ENCODE measurements around the gene CABLES2. TPM values are rescaled to one million over a fixed set of nuclear protein-coding genes. Genes with fewer than 3 reads are reported as not detected.

Gene CABLES2
- total RNA-seq, 2 donors from 2014 or later, result 1.6 to 2.6 TPM

GRCh38 chr20:62445553-62446340 lies 38.7 kb upstream of the CABLES2 start:
- Histone ChIP-seq H3K4me1 (no peaks in the 10 kb centered on the region), H3K9me3 (no peaks in the 10 kb centered on the region), H3K4me3 (no peak overlapping the region), H3K27ac (no peak overlapping the region), H3K27me3 (no peaks in the 10 kb centered on the region), H3K36me3 (replicated peaks in 1 of 2; ENCODE audit: insufficient read depth in 1 of 2, low read depth in 2 of 2) (no peaks in the 10 kb centered on the region)
- ATAC-seq (no peak), DNase-seq (no peak)
- WGBS, 2 donors, result 73 to 79% methylated on average over 17 to 27 of the region's 36 CpGs
- intact Hi-C loops (cut with DNase I), result no loop called here
- no peak for TF ChIP-seq POLR2A (IDR thresholded peaks at IDR 0.05)

GRCh38 chr20:62444286-62444685 lies 37.2 kb upstream of the CABLES2 start:
- Histone ChIP-seq H3K9me3 (no peaks in the 10 kb centered on the region), H3K27me3 (no peaks in the 10 kb centered on the region), H3K36me3 (replicated peaks in 1 of 2; ENCODE audit: insufficient read depth in 1 of 2, low read depth in 2 of 2) (no peaks in the 10 kb centered on the region), H3K4me1 (no peaks in the 10 kb centered on the region), H3K27ac (no peak overlapping the region), H3K4me3 (no peak overlapping the region)
- 76 to 77% methylated on average over 5 to 6 of the region's 6 CpGs for WGBS, 2 donors
- intact Hi-C loops (cut with DNase I), result no loop called here
- ATAC-seq, result no peak
- DNase-seq, result no peak
- TF ChIP-seq CTCF (IDR thresholded peaks at IDR 0.05) (no peak), POLR2A (IDR thresholded peaks at IDR 0.05) (no peak)

- Histone ChIP-seq H3K27me3 (no peaks in the 10 kb centered on the region), H3K27ac (no peak overlapping the region), H3K36me3 (replicated peaks in 1 of 2; ENCODE audit: insufficient read depth in 1 of 2, low read depth in 2 of 2) (no peaks in the 10 kb centered on the region), H3K9me3 (no peaks in the 10 kb centered on the region), H3K4me1 (no peaks in the 10 kb centered on the region), H3K4me3 (no peak overlapping the region)
- 61 to 85% methylated on average over 5 to 16 of the region's 16 CpGs for WGBS, 2 donors
- intact Hi-C loops (cut with DNase I), result no loop called here
- no peak for TF ChIP-seq POLR2A (IDR thresholded peaks at IDR 0.05)
- TF ChIP-seq CTCF (IDR thresholded peaks at IDR 0.05), result no peak
- ATAC-seq (no peak), DNase-seq (no peak)
Observed at GRCh38 chr20:62441987-62442539, 35.0 kb upstream of the CABLES2 start.

- no peaks in the 10 kb centered on the region for H3K9me3 ChIP-seq
- 66 to 79% methylated on average over 4 to 5 of the region's 5 CpGs for WGBS, 2 donors
- H3K27me3 ChIP-seq, result no peaks in the 10 kb centered on the region
- intact Hi-C loops (cut with DNase I), result no loop called here
- ATAC-seq (no peak), DNase-seq (no peak)
- TF ChIP-seq POLR2A (IDR thresholded peaks at IDR 0.05) (no peak), CTCF (IDR thresholded peaks at IDR 0.05) (no peak)
- no peaks in the 10 kb centered on the region for H3K4me1 ChIP-seq
- H3K4me3 ChIP-seq, result no peak overlapping the region
- H3K36me3 ChIP-seq (replicated peaks in 1 of 2; ENCODE audit: insufficient read depth in 1 of 2, low read depth in 2 of 2), result no peaks in the 10 kb centered on the region
- no peak overlapping the region for H3K27ac ChIP-seq
Observed at GRCh38 chr20:62439218-62439617, 32.1 kb upstream of the CABLES2 start.

GRCh38 chr20:62437927-62438326 lies 30.8 kb upstream of the CABLES2 start:
- intact Hi-C loops (cut with DNase I), result no loop called here
- Histone ChIP-seq H3K9me3 (no peaks in the 10 kb centered on the region), H3K4me1 (no peaks in the 10 kb centered on the region), H3K36me3 (replicated peaks in 1 of 2; ENCODE audit: insufficient read depth in 1 of 2, low read depth in 2 of 2) (no peaks in the 10 kb centered on the region), H3K4me3 (no peak overlapping the region), H3K27ac (no peak overlapping the region), H3K27me3 (no peaks in the 10 kb centered on the region)
- 86 to 91% methylated on average over 13 to 24 of the region's 24 CpGs for WGBS, 2 donors
- TF ChIP-seq CTCF (IDR thresholded peaks at IDR 0.05), result no peak
- TF ChIP-seq POLR2A (IDR thresholded peaks at IDR 0.05), result no peak
- no peak for ATAC-seq
- no peak for DNase-seq
